Sigmoid colon (tissue), 7 donors: ENCODE measurements around the gene ADK. TPM values are rescaled to one million over a fixed set of nuclear protein-coding genes. Genes with fewer than 3 reads are reported as not detected.

ENCODE experiments used
- DNase-seq: peaks from one replicate; pipeline ENCODE4 v3.0.0-alpha.2; 2019
- H3K27ac ChIP-seq, 4 donors: fragments of 200-600 bp; sonication (generic); one replicate each; pipeline ENCODE4 v1.5.1; 2016 to 2019; ENCODE audit warnings: mild to moderate bottlenecking in 1 of 4
- H3K27me3 ChIP-seq, 3 donors: fragments of 200-600 bp; sonication (generic); one replicate each; pipeline ENCODE4 v1.5.1; 2019; ENCODE audit warnings: mild to moderate bottlenecking in 1 of 3
- H3K36me3 ChIP-seq, 4 donors: fragments of 200-600 bp; sonication (generic); one replicate each; pipeline ENCODE4 v1.5.1; 2016 to 2019
- H3K4me1 ChIP-seq, 4 donors: fragments of 200-600 bp; sonication (generic); one replicate each; pipeline ENCODE4 v1.5.1; 2017 to 2019
- H3K4me3 ChIP-seq, 4 donors: fragments of 200-600 bp; sonication (generic); one replicate each; pipeline ENCODE4 v1.5.1; 2017 to 2019; ENCODE audit warnings: mild to moderate bottlenecking in 2 of 4, moderate library complexity in 1 of 4
- H3K9me3 ChIP-seq, 4 donors: fragments of 200-600 bp in 3 of 4; sonication (generic) in 3 of 4; one replicate each; pipeline versions ENCODE4 v1.5.1 to v1.6.1; 2013 to 2019
- EP300 ChIP-seq, 4 donors: sonication (generic); formaldehyde crosslinking; IDR thresholded peaks; one replicate each; pipeline ENCODE4 v1.6.1; 2017; ENCODE audit warnings: antibody characterized with exemption in 4 of 4
- POLR2A ChIP-seq, 2 donors: fragments of 450-650 bp; IDR thresholded peaks; one replicate each; pipeline ENCODE4 v1.6.1; 2016; ENCODE audit warnings: antibody characterized with exemption in 2 of 2, mild to moderate bottlenecking in 2 of 2, moderate library complexity in 2 of 2
- POLR2AphosphoS5 ChIP-seq, 4 donors: sonication (generic); formaldehyde crosslinking; IDR thresholded peaks; one replicate each; pipeline ENCODE4 v1.6.1; 2017; ENCODE audit warnings: antibody characterized with exemption in 4 of 4
- WGBS, 2 donors: extraction: QIAGEN DNeasy Blood & Tissue Kit; methylation state at CpG; one replicate each; pipeline ENCODE4 v1.1.7; 2013; 5-methylcytosine and 5-hydroxymethylcytosine counted together
- intact Hi-C: fragments of 100-400 bp; cut with DNase I; formaldehyde crosslinking; loops from one replicate; pipeline ENCODE4 v1.15.1; 2023
- polyA plus RNA-seq, 3 donors: library from polyadenylated mRNA; stranded (reverse); fragments of 200-250 nt; gene quantifications; one replicate each; pipeline ENCODE4 v1.2.3, GENCODE V29; 2013
- total RNA-seq, 4 donors: library from RNA; depleted of rRNA; stranded (reverse); fragments of >200 nt; gene quantifications; one replicate each; pipeline ENCODE4 v1.1.0, GENCODE V29; 2016
- TF ChIP-seq, protein P1 (sequence below), 4 experiments: fragments of 450-650 bp in 3 of 4; fragments of 200-600 bp in 1 of 4; IDR thresholded peaks; one replicate each; pipeline ENCODE4 v1.5.1; 2016 to 2019; ENCODE audit warnings: antibody characterized with exemption in 4 of 4, mild to moderate bottlenecking in 3 of 4, moderate library complexity in 2 of 4
- donor health status: healthy with polysubstance abuse.
- donor health status: Bipolar disorder and iron deficiency.
- donor health status: healthy.

ADK gene
- total and polyA plus RNA-seq, 7 donors: 15.2 to 31.3 (median 25.3) TPM

DNA sequence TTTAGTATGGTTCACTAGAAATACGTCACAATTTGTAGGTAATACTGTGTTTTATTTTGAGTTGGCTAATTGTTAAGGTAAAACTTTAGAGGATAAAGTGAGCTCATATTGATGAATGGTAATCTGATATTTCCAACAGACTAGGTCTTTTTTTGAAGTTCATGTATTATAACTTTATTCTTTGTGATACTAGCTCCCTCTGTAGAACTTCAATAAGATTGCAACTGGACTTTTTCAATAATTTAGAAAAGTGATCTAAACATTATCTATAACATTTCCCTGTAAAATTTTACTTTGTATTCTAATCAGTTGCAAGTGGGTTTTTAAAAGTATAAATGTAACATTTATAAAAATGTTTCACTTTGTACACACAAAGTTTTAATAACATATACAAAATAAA is 83.5 kb downstream of the ADK start:
- H3K4me1 ChIP-seq: peaks cover 0 to 6% (median 0%) of the 10 kb centered on the region in 4 donors
- H3K27ac ChIP-seq: no peak overlapping the region
- 82 to 99% methylated on average over 1 of the region's 1 CpG for WGBS, 2 donors
- H3K4me3 ChIP-seq: no peak overlapping the region
- H3K9me3 ChIP-seq: no peaks in the 10 kb centered on the region
- no peaks in the 10 kb centered on the region for H3K36me3 ChIP-seq
- intact Hi-C loops: no loop called here
- H3K27me3 ChIP-seq: no peaks in the 10 kb centered on the region
- no peak for DNase-seq
- TF ChIP-seq POLR2A (IDR thresholded peaks at IDR 0.05): no peak
- TF ChIP-seq, protein P1, sequence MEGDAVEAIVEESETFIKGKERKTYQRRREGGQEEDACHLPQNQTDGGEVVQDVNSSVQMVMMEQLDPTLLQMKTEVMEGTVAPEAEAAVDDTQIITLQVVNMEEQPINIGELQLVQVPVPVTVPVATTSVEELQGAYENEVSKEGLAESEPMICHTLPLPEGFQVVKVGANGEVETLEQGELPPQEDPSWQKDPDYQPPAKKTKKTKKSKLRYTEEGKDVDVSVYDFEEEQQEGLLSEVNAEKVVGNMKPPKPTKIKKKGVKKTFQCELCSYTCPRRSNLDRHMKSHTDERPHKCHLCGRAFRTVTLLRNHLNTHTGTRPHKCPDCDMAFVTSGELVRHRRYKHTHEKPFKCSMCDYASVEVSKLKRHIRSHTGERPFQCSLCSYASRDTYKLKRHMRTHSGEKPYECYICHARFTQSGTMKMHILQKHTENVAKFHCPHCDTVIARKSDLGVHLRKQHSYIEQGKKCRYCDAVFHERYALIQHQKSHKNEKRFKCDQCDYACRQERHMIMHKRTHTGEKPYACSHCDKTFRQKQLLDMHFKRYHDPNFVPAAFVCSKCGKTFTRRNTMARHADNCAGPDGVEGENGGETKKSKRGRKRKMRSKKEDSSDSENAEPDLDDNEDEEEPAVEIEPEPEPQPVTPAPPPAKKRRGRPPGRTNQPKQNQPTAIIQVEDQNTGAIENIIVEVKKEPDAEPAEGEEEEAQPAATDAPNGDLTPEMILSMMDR (IDR thresholded peaks at IDR 0.05): peak in 2 of 4 experiments; percentile 11 to 38

- no peaks in the 10 kb centered on the region for H3K9me3 ChIP-seq
- intact Hi-C loops: loop anchor here (5.0 kb wide), 1 partner anchor 351 kb away; no protein-coding TSS in a partner anchor
- peak overlapping the region in 2 of 4 donors; percentile 20 to 30 for H3K27ac ChIP-seq
- DNase-seq: no peak
- H3K4me3 ChIP-seq: no peak overlapping the region
- TF ChIP-seq EP300 (IDR thresholded peaks at IDR 0.05): no peak
- TF ChIP-seq, protein P1 (IDR thresholded peaks at IDR 0.05): no peak
- no peak for TF ChIP-seq POLR2A (IDR thresholded peaks at IDR 0.05)
- peak in 1 of 4 donors; percentile 29 for TF ChIP-seq POLR2AphosphoS5 (IDR thresholded peaks at IDR 0.05)
- H3K27me3 ChIP-seq: no peaks in the 10 kb centered on the region
- WGBS, 2 donors: 68 to 76% methylated on average over 6 of the region's 6 CpGs
- peaks cover 0 to 5% (median 0%) of the 10 kb centered on the region in 4 donors for H3K36me3 ChIP-seq
- H3K4me1 ChIP-seq: peaks cover 0 to 6% (median 0%) of the 10 kb centered on the region in 4 donors
Observed at GRCh38 chr10:74238031-74238431, 87.0 kb downstream of the ADK start.

GRCh38 chr10:74238516-74238915 is 87.5 kb downstream of the ADK start:
- no peak for TF ChIP-seq EP300 (IDR thresholded peaks at IDR 0.05)
- TF ChIP-seq, protein P1 (IDR thresholded peaks at IDR 0.05): no peak
- no peak for TF ChIP-seq POLR2AphosphoS5 (IDR thresholded peaks at IDR 0.05)
- TF ChIP-seq POLR2A (IDR thresholded peaks at IDR 0.05): no peak
- Histone ChIP-seq H3K27me3 (no peaks in the 10 kb centered on the region), H3K4me1 (peaks cover 0 to 6% (median 0%) of the 10 kb centered on the region in 4 donors), H3K27ac (no peak overlapping the region), H3K9me3 (no peaks in the 10 kb centered on the region), H3K36me3 (peaks cover 0 to 10% (median 0%) of the 10 kb centered on the region in 4 donors), H3K4me3 (no peak overlapping the region)
- no peak for DNase-seq
- 93 to 97% methylated on average over 2 of the region's 2 CpGs for WGBS, 2 donors
- intact Hi-C loops: loop anchor here (5.0 kb wide), 1 partner anchor 351 kb away; no protein-coding TSS in a partner anchor

GRCh38 chr10:74243067-74243466 is 92.0 kb downstream of the ADK start:
- Histone ChIP-seq H3K27me3 (no peaks in the 10 kb centered on the region), H3K9me3 (no peaks in the 10 kb centered on the region), H3K27ac (no peak overlapping the region), H3K4me1 (peaks cover 0 to 3% (median 0%) of the 10 kb centered on the region in 4 donors), H3K36me3 (peaks cover 0 to 10% (median 0%) of the 10 kb centered on the region in 4 donors), H3K4me3 (no peak overlapping the region)
- 92% methylated on average over 10 of the region's 10 CpGs for WGBS, 2 donors
- TF ChIP-seq POLR2A (IDR thresholded peaks at IDR 0.05): no peak
- no peak for TF ChIP-seq POLR2AphosphoS5 (IDR thresholded peaks at IDR 0.05)
- TF ChIP-seq, protein P1 (IDR thresholded peaks at IDR 0.05): no peak
- no peak for TF ChIP-seq EP300 (IDR thresholded peaks at IDR 0.05)
- intact Hi-C loops: no loop called here
- no peak for DNase-seq
